Mucosa of rectum (tissue), 2 donors: ENCODE measurements around the gene ANTXR1.

Experiments
- H3K27ac ChIP-seq, 2 donors: one replicate each; pipeline ENCODE4 v1.7.0; 2013; ENCODE audit warnings: inconsistent platforms in 2 of 2, low read depth in 2 of 2, low read length in 2 of 2
- H3K27me3 ChIP-seq, 2 donors: one replicate each; pipeline ENCODE4 v1.7.0; 2013; ENCODE audit warnings: low read length in 2 of 2; ENCODE audit not compliant: control insufficient read depth in 2 of 2, insufficient read depth in 2 of 2
- H3K36me3 ChIP-seq, 2 donors: one replicate each; pipeline ENCODE4 v1.7.0; 2013; ENCODE audit warnings: low read length in 2 of 2; ENCODE audit not compliant: control insufficient read depth in 2 of 2, insufficient read depth in 2 of 2
- H3K4me1 ChIP-seq, 2 donors: one replicate each; pipeline ENCODE4 v1.7.0; 2013; ENCODE audit warnings: low read length in 2 of 2, mild to moderate bottlenecking in 1 of 2; ENCODE audit not compliant: control insufficient read depth in 2 of 2, insufficient read depth in 2 of 2
- H3K4me3 ChIP-seq, 2 donors: one replicate each; pipeline ENCODE4 v1.7.0; 2013; ENCODE audit warnings: low read length in 2 of 2
- H3K9ac ChIP-seq, 2 donors: one replicate each; pipeline ENCODE4 v1.7.0; 2013; ENCODE audit warnings: low read length in 2 of 2, low read depth in 1 of 2, mild to moderate bottlenecking in 1 of 2
- H3K9me3 ChIP-seq, 2 donors: one replicate each; pipeline ENCODE4 v1.7.0; 2013; ENCODE audit warnings: low read length in 2 of 2; ENCODE audit not compliant: control insufficient read depth in 2 of 2
- donor health status: healthy.
- donor health status: Normal muscosa, but diverticular disease.

Gene ANTXR1

DNA sequence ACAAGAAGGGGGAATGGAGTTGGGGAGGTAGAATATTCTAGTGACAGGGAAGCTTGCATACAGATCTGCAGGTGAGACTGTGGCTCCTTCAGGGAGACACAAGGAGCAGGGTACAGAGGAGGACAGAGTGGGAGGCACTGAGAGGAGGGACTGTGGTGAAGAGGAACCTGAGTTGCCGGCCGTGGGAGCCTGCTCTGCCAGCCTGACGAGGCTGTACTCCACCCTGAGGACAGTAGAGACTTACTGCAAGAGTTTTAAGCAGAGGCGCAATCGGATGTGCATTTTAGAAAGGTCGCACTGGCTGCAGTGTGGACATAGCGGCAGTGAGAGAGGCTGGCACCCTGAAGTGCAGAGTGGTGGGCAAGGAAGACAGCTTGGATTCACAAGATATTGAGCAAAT is 188.3 kb downstream of the ANTXR1 start:
- no peaks in the 10 kb centered on the region for H3K36me3 ChIP-seq
- no peak overlapping the region for H3K4me3 ChIP-seq
- H3K27ac ChIP-seq, result no peak overlapping the region
- H3K4me1 ChIP-seq, result no peaks in the 10 kb centered on the region
- H3K9ac ChIP-seq, result no peak overlapping the region
- no peaks in the 10 kb centered on the region for H3K27me3 ChIP-seq
- no peaks in the 10 kb centered on the region for H3K9me3 ChIP-seq

GRCh38 chr2:69202327-69202726 is 189.3 kb downstream of the ANTXR1 start:
- no peak overlapping the region for H3K9ac ChIP-seq
- no peaks in the 10 kb centered on the region for H3K27me3 ChIP-seq
- no peaks in the 10 kb centered on the region for H3K9me3 ChIP-seq
- no peak overlapping the region for H3K4me3 ChIP-seq
- H3K27ac ChIP-seq, result no peak overlapping the region
- no peaks in the 10 kb centered on the region for H3K36me3 ChIP-seq
- H3K4me1 ChIP-seq, result no peaks in the 10 kb centered on the region

- H3K9me3 ChIP-seq, result no peaks in the 10 kb centered on the region
- no peaks in the 10 kb centered on the region for H3K27me3 ChIP-seq
- H3K4me1 ChIP-seq, result no peaks in the 10 kb centered on the region
- no peaks in the 10 kb centered on the region for H3K36me3 ChIP-seq
- H3K9ac ChIP-seq, result no peak overlapping the region
- H3K4me3 ChIP-seq, result no peak overlapping the region
- H3K27ac ChIP-seq, result no peak overlapping the region
Observed at GRCh38 chr2:69203166-69203985, 190.4 kb downstream of the ANTXR1 start.

- no peak overlapping the region for H3K4me3 ChIP-seq
- H3K4me1 ChIP-seq, result no peaks in the 10 kb centered on the region
- H3K36me3 ChIP-seq, result no peaks in the 10 kb centered on the region
- no peak overlapping the region for H3K9ac ChIP-seq
- no peaks in the 10 kb centered on the region for H3K27me3 ChIP-seq
- no peaks in the 10 kb centered on the region for H3K9me3 ChIP-seq
- peak overlapping the region; percentile 0 to 15 for H3K27ac ChIP-seq
Observed at GRCh38 chr2:69204654-69205053, 191.7 kb downstream of the ANTXR1 start.

DNA sequence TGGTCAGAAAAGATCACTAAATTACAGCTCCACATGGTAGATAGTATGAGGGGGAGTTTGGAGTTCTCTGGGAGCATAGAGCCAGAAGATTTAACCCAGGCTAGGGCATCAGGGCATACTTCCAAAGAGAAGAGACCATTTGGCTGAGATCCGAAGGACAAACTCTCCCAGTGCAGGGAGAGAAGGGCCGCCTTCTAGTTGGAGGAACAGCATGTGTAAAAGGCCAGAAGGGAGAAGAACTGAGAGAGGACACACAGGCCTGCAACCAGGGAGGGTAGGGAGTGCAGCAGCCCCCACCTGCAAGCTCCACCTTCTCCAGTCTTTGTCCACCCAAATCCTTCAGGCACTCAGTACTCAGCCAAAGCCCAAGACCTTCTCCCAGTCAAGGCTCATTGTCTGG is 192.1 kb downstream of the ANTXR1 start:
- Histone ChIP-seq H3K4me3 (no peak overlapping the region), H3K27ac (peak overlapping the region; percentile 0 to 15), H3K9ac (no peak overlapping the region), H3K27me3 (no peaks in the 10 kb centered on the region), H3K9me3 (no peaks in the 10 kb centered on the region), H3K36me3 (no peaks in the 10 kb centered on the region), H3K4me1 (no peaks in the 10 kb centered on the region)

GRCh38 chr2:69205491-69205890 is 192.5 kb downstream of the ANTXR1 start:
- no peaks in the 10 kb centered on the region for H3K9me3 ChIP-seq
- H3K9ac ChIP-seq, result no peak overlapping the region
- no peak overlapping the region for H3K4me3 ChIP-seq
- no peaks in the 10 kb centered on the region for H3K36me3 ChIP-seq
- peak overlapping the region in 1 of 2 donors; percentile 15 for H3K27ac ChIP-seq
- no peaks in the 10 kb centered on the region for H3K4me1 ChIP-seq
- H3K27me3 ChIP-seq, result no peaks in the 10 kb centered on the region

GRCh38 chr2:69208023-69208595 is 195.1 kb downstream of the ANTXR1 start:
- Histone ChIP-seq H3K9me3 (no peaks in the 10 kb centered on the region), H3K36me3 (no peaks in the 10 kb centered on the region), H3K27ac (no peak overlapping the region), H3K27me3 (no peaks in the 10 kb centered on the region), H3K4me3 (no peak overlapping the region), H3K9ac (no peak overlapping the region), H3K4me1 (no peaks in the 10 kb centered on the region)

DNA sequence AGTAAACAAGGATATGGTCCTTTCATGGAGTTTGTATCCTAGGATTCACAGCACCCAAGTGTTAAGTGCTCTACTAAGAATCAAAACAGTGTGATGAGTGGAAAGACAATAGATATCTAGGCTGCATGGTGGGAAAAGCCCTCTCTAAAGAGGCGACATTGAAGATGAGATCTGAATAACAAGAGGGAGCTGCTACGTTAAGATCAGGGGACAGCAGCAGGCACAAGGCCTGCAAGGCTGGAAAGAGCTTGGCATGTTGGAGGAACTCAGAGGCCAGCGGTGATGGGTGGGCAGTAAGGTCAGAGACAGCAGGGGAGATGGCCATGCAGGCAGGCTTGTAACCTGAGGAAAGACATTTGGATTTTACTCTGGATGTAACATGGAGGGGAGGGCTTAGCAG is 196.5 kb downstream of the ANTXR1 start:
- Histone ChIP-seq H3K9me3 (no peaks in the 10 kb centered on the region), H3K4me3 (no peak overlapping the region), H3K27ac (no peak overlapping the region), H3K9ac (no peak overlapping the region), H3K36me3 (no peaks in the 10 kb centered on the region), H3K4me1 (no peaks in the 10 kb centered on the region), H3K27me3 (no peaks in the 10 kb centered on the region)

GRCh38 chr2:69210385-69210784 is 197.4 kb downstream of the ANTXR1 start:
- H3K27me3 ChIP-seq, result no peaks in the 10 kb centered on the region
- H3K4me1 ChIP-seq, result no peaks in the 10 kb centered on the region
- no peaks in the 10 kb centered on the region for H3K36me3 ChIP-seq
- no peak overlapping the region for H3K9ac ChIP-seq
- no peaks in the 10 kb centered on the region for H3K9me3 ChIP-seq
- no peak overlapping the region for H3K4me3 ChIP-seq
- no peak overlapping the region for H3K27ac ChIP-seq

DNA sequence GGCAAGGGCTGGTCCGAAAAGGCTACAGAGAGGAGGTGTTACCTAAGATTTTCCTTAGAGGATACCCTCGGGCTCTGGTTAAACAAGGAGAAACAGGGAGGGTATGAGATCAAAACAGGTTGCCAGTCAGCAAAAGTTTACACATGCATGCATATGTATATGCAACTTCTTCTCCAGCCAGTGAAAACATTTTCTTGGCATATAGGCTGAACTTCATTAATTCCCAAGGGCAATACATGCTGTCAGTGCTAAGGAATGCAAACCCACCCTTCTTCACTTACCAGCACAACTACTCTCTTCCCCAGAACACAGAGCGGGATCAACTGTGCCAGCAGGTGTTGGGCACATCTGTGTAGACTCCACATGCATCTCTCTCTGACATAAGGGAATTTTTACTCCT is 198.1 kb downstream of the ANTXR1 start:
- Histone ChIP-seq H3K9me3 (no peaks in the 10 kb centered on the region), H3K27me3 (no peaks in the 10 kb centered on the region), H3K36me3 (no peaks in the 10 kb centered on the region), H3K27ac (no peak overlapping the region), H3K4me3 (no peak overlapping the region), H3K4me1 (no peaks in the 10 kb centered on the region), H3K9ac (no peak overlapping the region)
